ENCODE measurements around the gene TYSND1. TPM values are rescaled to one million over a fixed set of nuclear protein-coding genes. Genes with fewer than 3 reads are reported as not detected.
"Not testable (repeated sequence)": the region's sequence is repeated elsewhere in the genome, so short reads cannot be mapped to it uniquely, and the experiment has no call there.

The TYSND1 gene
- total and polyA plus RNA-seq, 2 experiments from 2014 or later: 19.0 to 28.8 TPM

DNA sequence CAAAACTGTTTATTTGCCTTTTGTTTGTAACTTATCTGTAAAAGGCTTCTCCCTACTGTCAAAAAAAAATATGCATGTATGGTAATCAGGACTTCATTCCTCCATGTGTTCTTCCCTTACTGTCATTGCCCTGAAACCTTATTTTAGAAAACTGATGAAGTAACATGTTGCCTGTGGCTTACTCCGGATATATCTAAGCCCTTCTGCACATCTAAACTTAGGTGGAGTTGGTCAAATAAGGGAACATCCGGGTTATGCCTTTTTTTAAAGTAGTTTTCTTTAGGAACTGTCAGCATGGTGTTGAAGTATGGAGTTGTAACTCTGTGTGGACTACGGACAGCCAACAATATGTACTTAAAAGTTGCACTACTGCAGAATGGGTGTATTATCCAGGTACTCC is 17.7 kb upstream of the TYSND1 start:
- H3K4me3 ChIP-seq: no peak overlapping the region
- H3K27me3 ChIP-seq: no peaks in the 10 kb centered on the region

DNA sequence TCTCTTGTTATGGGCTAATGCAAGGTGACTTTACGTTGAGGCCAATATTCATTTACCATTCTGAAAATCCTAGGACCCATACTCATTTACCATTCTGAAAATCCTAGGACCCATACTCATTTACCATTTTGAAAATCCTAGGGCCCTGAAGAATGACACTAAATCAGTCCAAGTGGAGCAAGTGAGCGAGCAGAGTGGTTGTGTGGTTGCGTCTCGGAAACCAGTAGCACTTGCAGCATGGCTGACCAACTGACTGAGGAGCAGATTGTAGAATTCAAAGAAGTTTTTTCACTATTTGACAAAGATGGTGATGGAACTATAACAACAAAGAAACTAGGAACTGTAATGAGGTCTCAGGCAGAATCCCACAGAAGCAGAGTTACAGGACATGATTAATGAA is 16.9 kb upstream of the TYSND1 start:
- Histone ChIP-seq H3K27me3 (no peaks in the 10 kb centered on the region), H3K9me3 (ENCODE audit: low read depth) (no peaks in the 10 kb centered on the region), H3K4me1 (ENCODE audit: low read depth) (peaks cover 9% of the 10 kb centered on the region), H3K27ac (no peak overlapping the region), H3K36me3 (peaks cover 19% of the 10 kb centered on the region), H3K4me3 (no peak overlapping the region)
- TF ChIP-seq, protein P1, sequence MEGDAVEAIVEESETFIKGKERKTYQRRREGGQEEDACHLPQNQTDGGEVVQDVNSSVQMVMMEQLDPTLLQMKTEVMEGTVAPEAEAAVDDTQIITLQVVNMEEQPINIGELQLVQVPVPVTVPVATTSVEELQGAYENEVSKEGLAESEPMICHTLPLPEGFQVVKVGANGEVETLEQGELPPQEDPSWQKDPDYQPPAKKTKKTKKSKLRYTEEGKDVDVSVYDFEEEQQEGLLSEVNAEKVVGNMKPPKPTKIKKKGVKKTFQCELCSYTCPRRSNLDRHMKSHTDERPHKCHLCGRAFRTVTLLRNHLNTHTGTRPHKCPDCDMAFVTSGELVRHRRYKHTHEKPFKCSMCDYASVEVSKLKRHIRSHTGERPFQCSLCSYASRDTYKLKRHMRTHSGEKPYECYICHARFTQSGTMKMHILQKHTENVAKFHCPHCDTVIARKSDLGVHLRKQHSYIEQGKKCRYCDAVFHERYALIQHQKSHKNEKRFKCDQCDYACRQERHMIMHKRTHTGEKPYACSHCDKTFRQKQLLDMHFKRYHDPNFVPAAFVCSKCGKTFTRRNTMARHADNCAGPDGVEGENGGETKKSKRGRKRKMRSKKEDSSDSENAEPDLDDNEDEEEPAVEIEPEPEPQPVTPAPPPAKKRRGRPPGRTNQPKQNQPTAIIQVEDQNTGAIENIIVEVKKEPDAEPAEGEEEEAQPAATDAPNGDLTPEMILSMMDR (IDR thresholded peaks at IDR 0.05; ENCODE audit: low read depth, low read length): no peak
- no peak for DNase-seq (ENCODE audit: low read depth in 1 of 2, low spot score in 1 of 2)

More for the DNA sequence above, 17.7 kb upstream of the TYSND1 start:
- no peak for DNase-seq (ENCODE audit: low read depth in 1 of 2, low spot score in 1 of 2)
- no peak overlapping the region for H3K27ac ChIP-seq
- H3K36me3 ChIP-seq: peaks cover 19% of the 10 kb centered on the region
- peaks cover 9% of the 10 kb centered on the region for H3K4me1 ChIP-seq (ENCODE audit: low read depth)
- TF ChIP-seq, protein P1 (IDR thresholded peaks at IDR 0.05; ENCODE audit: low read depth, low read length): no peak
- H3K9me3 ChIP-seq (ENCODE audit: low read depth): no peaks in the 10 kb centered on the region

DNA sequence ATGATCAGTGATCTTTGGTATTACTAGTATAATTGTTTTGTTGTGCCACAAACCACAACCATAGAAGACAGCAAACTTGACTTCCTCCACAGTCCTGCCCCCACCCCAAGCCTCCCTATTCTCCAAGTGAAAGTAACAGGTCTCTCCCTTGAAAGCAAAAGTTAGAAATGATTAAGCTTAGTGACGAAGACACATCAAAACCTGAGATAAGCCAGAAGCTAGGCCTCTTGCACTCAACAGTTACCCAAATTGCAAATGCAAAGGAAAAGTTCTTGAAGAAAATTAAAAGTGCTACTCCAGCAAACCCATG is 16.3 kb upstream of the TYSND1 start:
- peaks cover 19% of the 10 kb centered on the region for H3K36me3 ChIP-seq
- H3K4me3 ChIP-seq: no peak overlapping the region
- no peaks in the 10 kb centered on the region for H3K9me3 ChIP-seq (ENCODE audit: low read depth)
- H3K27me3 ChIP-seq: no peaks in the 10 kb centered on the region
- H3K27ac ChIP-seq: no peak overlapping the region
- DNase-seq (ENCODE audit: low read depth in 1 of 2, low spot score in 1 of 2): no peak
- H3K4me1 ChIP-seq (ENCODE audit: low read depth): peaks cover 9% of the 10 kb centered on the region
- TF ChIP-seq, protein P1 (IDR thresholded peaks at IDR 0.05; ENCODE audit: low read depth, low read length): no peak

DNA sequence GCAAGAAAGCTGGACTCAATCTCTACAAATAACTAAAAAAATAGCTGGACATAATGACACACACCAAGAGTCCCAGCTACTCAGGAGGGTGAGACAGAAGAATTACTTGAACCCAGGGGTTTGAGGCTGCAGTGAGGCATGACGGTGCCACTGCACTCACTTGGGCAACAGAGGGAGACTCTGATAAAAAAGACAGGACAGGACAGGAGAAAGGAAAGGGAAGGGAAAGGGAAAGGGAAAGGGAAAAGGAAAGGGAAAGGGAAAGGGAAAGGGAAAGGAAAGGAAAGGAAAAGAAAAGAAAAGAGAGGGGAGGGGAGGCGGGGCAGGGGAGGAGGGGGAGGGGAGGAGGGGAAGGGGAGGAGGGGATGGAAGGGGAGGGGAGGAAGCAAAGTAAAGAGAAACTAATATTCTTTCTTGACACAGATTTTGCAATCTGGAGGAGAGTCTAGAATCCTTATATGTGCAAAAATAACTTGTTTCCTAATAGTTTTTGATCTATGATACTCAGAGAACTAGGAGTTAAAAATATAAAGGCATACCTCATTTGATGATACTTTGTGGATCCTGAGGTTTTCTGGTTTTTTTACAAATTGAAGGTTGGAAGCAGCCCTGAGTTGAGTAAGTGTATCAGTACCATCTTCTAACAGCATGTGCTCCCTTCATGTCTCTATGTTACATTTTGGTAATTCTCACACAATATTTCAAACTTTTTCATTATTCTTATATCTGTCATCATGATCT is 15.8 kb upstream of the TYSND1 start:
- H3K4me1 ChIP-seq (ENCODE audit: low read depth): peaks cover 9% of the 10 kb centered on the region
- no peaks in the 10 kb centered on the region for H3K27me3 ChIP-seq
- DNase-seq (ENCODE audit: low read depth in 1 of 2, low spot score in 1 of 2): peak in 1 of 2 donors; percentile 16
- H3K4me3 ChIP-seq: no peak overlapping the region
- TF ChIP-seq, protein P1 (IDR thresholded peaks at IDR 0.05; ENCODE audit: low read depth, low read length): no peak
- H3K9me3 ChIP-seq (ENCODE audit: low read depth): no peaks in the 10 kb centered on the region
- no peak overlapping the region for H3K27ac ChIP-seq
- peaks cover 24% of the 10 kb centered on the region for H3K36me3 ChIP-seq

DNA sequence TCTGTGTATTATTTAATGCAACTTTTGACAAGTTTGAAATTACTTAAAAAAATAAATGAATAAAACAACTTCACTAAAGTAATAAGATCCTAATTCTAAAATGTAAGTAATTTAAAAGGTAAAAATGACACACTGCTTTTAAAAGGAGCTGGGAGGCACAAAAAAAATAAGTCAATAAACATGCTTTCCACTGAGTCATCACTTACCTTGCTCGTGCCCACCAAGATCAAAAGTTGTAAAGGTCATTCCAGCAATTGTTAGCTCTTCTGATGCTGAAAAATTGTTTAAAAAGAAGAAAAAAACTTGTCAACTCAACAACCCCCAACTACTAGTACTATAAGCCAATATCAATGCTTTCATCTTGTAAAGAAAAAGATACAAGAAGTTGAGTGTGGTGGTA is 14.3 kb upstream of the TYSND1 start:
- Histone ChIP-seq H3K36me3 (peaks cover 28% of the 10 kb centered on the region), H3K4me1 (ENCODE audit: low read depth) (peaks cover 9% of the 10 kb centered on the region), H3K27ac (no peak overlapping the region), H3K27me3 (no peaks in the 10 kb centered on the region), H3K4me3 (no peak overlapping the region), H3K9me3 (ENCODE audit: low read depth) (no peaks in the 10 kb centered on the region)
- TF ChIP-seq, protein P1 (IDR thresholded peaks at IDR 0.05; ENCODE audit: low read depth, low read length): no peak
- no peak for DNase-seq (ENCODE audit: low read depth in 1 of 2, low spot score in 1 of 2)

DNA sequence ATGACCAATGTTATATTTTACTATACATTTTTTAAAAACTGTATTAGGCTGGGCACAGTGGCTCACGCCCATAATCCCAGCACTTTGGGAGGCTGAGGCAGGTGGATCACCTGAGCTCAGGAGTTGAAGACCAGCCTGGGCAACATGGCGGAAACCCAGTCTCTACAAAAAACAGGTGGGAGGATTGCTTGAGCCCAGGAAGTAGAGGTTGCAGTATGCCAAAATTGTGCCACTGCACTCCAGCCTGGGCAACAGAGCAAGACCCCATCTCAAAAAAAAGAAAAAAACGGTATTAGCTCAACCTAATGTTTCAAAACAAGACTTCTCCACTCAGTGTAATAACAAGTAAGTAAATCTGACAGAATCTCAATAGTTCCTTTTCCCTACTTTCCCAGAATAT is 12.9 kb upstream of the TYSND1 start:
- peaks cover 35% of the 10 kb centered on the region for H3K36me3 ChIP-seq
- H3K4me1 ChIP-seq (ENCODE audit: low read depth); H3K9me3 ChIP-seq (ENCODE audit: low read depth); H3K27ac ChIP-seq; H3K27me3 ChIP-seq; DNase-seq (ENCODE audit: low read depth in 1 of 2, low spot score in 1 of 2); H3K4me3 ChIP-seq: not testable (repeated sequence)

Data from cardiac muscle cell (in vitro differentiated cells and primary cell).